GM19395 (cell line): ENCODE data around the gene TANC2.

ENCODE experiments used
- ATAC-seq: cut with Tn5 transposase; IDR thresholded peaks from one replicate; pipeline ENCODE4 v1.9.1; 2021; ENCODE audit warnings: mild to moderate bottlenecking, moderate library complexity; ENCODE audit not compliant: unreplicated experiment

Gene TANC2

DNA sequence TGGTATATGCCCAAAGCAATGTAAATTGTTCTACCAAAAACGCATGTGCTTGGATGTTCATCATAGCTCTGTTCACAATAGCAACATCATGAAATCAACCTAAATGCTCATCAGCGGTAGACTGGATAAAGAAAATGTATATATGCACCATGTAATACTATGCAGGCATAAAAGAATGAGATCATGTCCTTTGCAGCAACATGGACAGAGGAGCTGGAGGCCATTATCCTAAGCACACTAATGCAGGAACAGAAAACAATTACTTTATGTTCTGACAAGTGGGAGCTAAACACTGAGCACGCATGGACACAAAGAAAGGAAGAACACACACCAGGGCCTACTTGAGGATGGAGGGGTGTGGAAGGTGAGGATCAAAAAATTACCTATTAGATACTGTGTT is 33.7 kb downstream of the TANC2 start:
- ATAC-seq, result no peak

DNA sequence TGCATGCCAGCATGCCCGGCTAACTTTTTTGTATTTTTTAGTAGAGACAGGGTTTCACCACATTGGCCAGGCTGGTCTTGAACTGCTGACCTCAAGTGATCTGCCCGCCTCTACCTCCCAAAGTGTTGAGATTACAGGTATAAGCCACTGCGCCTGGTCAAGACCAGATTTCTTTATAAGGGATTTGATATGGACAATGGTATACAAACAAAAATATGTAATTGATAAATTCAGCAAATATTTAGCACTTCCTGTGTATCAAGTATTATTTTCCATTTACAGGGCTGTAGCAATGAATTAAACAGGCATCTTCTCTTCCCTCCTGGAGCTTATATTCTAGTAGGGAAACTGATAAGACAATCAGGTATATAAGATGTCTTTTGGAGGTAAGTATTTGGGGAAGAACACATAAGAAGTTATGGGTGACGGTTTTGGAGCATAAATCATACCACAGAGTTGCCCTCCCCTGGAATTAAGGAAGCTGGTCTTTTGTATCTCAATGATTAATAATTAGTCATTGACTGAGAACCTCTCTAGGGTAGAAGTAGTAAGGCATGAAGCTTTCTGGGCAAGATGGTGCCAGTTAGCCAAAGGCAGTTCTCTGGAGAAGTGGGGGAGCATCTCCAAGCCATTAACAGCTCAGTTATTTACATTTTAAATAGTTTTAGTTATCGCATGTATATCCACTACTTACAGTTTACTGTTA is 35.8 kb downstream of the TANC2 start:
- no peak for ATAC-seq

GRCh38 chr17:63002625-63003024 is 36.6 kb downstream of the TANC2 start:
- no peak for ATAC-seq

DNA sequence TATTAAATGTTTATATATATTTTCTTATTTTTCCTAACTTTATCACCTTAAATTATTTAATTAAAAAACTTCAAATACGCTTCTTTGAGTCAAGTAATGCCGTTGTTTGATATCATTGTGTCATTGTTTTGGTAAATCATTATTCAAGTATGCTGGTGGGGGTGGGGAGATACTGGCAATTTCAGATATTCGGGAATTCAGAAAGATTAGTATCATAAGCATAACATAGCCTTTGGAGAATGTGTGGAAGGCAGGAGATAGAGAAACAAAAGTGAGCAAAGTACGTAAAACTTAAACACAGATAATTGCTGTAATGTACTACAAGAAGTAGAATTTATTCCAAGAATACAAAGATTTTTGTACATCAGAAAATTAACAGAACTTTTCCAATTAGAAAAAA is 49.8 kb downstream of the TANC2 start:
- no peak for ATAC-seq
